ENCODE results near the gene ARID1B. TPM values are rescaled to one million over a fixed set of nuclear protein-coding genes. Genes with fewer than 3 reads are reported as not detected.

The ARID1B gene
- 10 to 100 TPM; 76.9 to 78.7 TPM for total RNA-seq

DNA sequence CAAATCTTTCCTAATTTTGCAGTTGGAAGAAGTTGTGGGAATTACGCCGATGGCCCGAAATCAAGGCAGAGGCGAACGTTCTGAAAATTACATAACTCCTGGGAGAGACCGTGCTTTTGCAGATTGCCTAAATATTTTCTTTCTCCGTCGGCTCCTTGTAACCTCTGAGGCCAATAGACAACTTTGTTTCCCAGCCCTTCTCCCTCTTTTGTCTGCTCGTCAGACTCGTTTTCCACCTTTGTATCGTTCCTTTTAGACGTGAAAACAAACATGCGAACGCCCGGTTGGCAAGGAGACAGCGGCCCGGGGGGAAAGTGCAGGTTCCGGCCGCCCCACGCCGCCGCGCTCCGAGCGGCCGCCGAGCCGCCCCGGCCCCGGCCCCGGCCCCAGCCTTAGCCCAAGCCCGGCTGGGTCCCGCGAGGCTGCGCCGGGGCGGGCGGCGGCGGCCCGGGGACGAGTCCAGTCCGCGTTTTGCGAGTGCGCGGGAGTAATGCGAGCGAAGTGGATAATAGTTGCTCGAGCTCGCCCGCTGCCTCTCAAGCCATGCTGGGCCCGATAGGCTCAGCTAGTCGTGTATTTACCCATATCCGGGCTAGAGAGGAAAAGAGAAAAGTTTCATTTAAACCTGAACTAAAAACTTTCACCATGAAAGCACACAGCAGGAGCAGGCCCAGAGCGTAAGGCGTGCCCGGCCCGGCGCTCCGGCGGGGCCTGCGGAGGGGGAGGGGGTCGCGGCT lies at the start of gene ARID1B:
TSS of gene ARID1B (plus strand) at position 539 of the 737 bp plus-strand sequence. CDS start 303 bp downstream, outside the sequence.

Small RNA genes within 50 kb of the gene (microRNA-seq; reads per million reads assigned to microRNA genes)
- gene MIR4466 (ENCODE audit: borderline microRNAs expressed, borderline replicate concordance): not detected

All from activated naive CD4-positive, alpha-beta T cell treated with anti-CD3 and anti-CD28 coated beads, Interleukin-2, amount 10 ng/mL, durations not matched to agents 5 hours and 36 hours (primary cell).